Trophoblast cell (in vitro differentiated cells and primary cell): ENCODE measurements around the gene JMJD1C.

Experiments
- DNase-seq, 2 donors: peaks; one replicate each; pipeline ENCODE4 v3.0.0-alpha.2; 2016
- H2AFZ ChIP-seq: 2 replicates; pipeline ENCODE4 v1.6.1; 2013; ENCODE audit warnings: low read length, moderate library complexity, mild to moderate bottlenecking; ENCODE audit not compliant: insufficient read depth, poor library complexity
- H2AK5ac ChIP-seq: 2 replicates; pipeline ENCODE4 v1.6.1; 2013; ENCODE audit warnings: mild to moderate bottlenecking, low read length
- H2BK120ac ChIP-seq: 2 replicates; pipeline ENCODE4 v1.6.1; 2013; ENCODE audit warnings: low read length, mild to moderate bottlenecking, moderate library complexity; ENCODE audit not compliant: insufficient read depth, poor library complexity
- H2BK12ac ChIP-seq: 2 replicates; pipeline ENCODE4 v1.6.1; 2013; ENCODE audit warnings: mild to moderate bottlenecking, low read length, moderate library complexity
- H2BK5ac ChIP-seq: 2 replicates; pipeline ENCODE4 v1.6.1; 2013; ENCODE audit warnings: low read length, low read depth, moderate library complexity, mild to moderate bottlenecking; ENCODE audit not compliant: poor library complexity
- H3K14ac ChIP-seq: 2 replicates; pipeline ENCODE4 v1.6.1; 2013; ENCODE audit warnings: mild to moderate bottlenecking, low read length
- H3K18ac ChIP-seq: 2 replicates; pipeline ENCODE4 v1.6.1; 2013; ENCODE audit warnings: mild to moderate bottlenecking, low read length
- H3K23ac ChIP-seq: 2 replicates; pipeline ENCODE4 v1.6.1; 2013; ENCODE audit warnings: low read length
- H3K27ac ChIP-seq: 2 replicates; pipeline ENCODE4 v1.5.1; 2013; ENCODE audit warnings: low read depth, mild to moderate bottlenecking, inconsistent platforms, low read length, moderate library complexity
- H3K27me3 ChIP-seq: 2 replicates; pipeline ENCODE4 v1.6.1; 2013; ENCODE audit warnings: inconsistent platforms, mild to moderate bottlenecking, low read length, moderate library complexity; ENCODE audit not compliant: insufficient read depth
- H3K36me3 ChIP-seq, 2 experiments: 1 replicate in 1 of 2; 2 replicates in 1 of 2; pipeline ENCODE4 v1.6.1; 2013; ENCODE audit warnings: low read length in 2 of 2, mild to moderate bottlenecking in 2 of 2, moderate library complexity in 1 of 2; ENCODE audit not compliant: insufficient read depth in 2 of 2, control insufficient read depth in 1 of 2
- H3K4ac ChIP-seq: 2 replicates; pipeline ENCODE4 v1.6.1; 2013; ENCODE audit warnings: low read depth, mild to moderate bottlenecking, low read length, moderate library complexity
- H3K4me1 ChIP-seq, 2 experiments: 1 replicate in 1 of 2; 2 replicates in 1 of 2; pipeline ENCODE4 v1.6.1; 2013; ENCODE audit warnings: low read length in 2 of 2, mild to moderate bottlenecking in 2 of 2, moderate library complexity in 1 of 2; ENCODE audit not compliant: insufficient read depth in 2 of 2, control insufficient read depth in 1 of 2
- H3K4me2 ChIP-seq: 2 replicates; pipeline ENCODE4 v1.6.1; 2013; ENCODE audit warnings: inconsistent platforms, mild to moderate bottlenecking, low read length, moderate library complexity
- H3K4me3 ChIP-seq: 2 replicates; pipeline ENCODE4 v1.5.1; 2013; ENCODE audit warnings: mild to moderate bottlenecking, low read depth, low read length, inconsistent platforms
- H3K79me1 ChIP-seq: one replicate; pipeline ENCODE4 v1.6.1; 2013; ENCODE audit warnings: low read length
- H3K79me2 ChIP-seq: 2 replicates; pipeline ENCODE4 v1.6.1; 2013; ENCODE audit warnings: low read length, mild to moderate bottlenecking; ENCODE audit not compliant: control insufficient read depth, insufficient read depth, poor library complexity
- H3K9ac ChIP-seq: 2 replicates; pipeline ENCODE4 v1.6.1; 2013; ENCODE audit warnings: mild to moderate bottlenecking, low read length
- H3K9me3 ChIP-seq: 2 replicates; pipeline ENCODE4 v1.6.1; 2013; ENCODE audit warnings: low read depth, mild to moderate bottlenecking, control low read depth, inconsistent platforms, low read length; ENCODE audit not compliant: insufficient read depth
- H4K12ac ChIP-seq: 2 replicates; pipeline ENCODE4 v1.6.1; 2013; ENCODE audit warnings: low read depth, mild to moderate bottlenecking, low read length, moderate library complexity
- H4K8ac ChIP-seq: 2 replicates; pipeline ENCODE4 v1.6.1; 2013; ENCODE audit warnings: low read depth, mild to moderate bottlenecking, low read length, moderate library complexity
- H4K91ac ChIP-seq: one replicate; pipeline ENCODE4 v1.6.1; 2013; ENCODE audit warnings: low read depth, mild to moderate bottlenecking, low read length, moderate library complexity
- WGBS: extraction: QIAGEN DNeasy Blood & Tissue Kit; methylation state at CpG from one replicate; pipeline ENCODE4 v1.1.7; 2013; ENCODE audit warnings: missing lambda C conversion rate; ENCODE audit not compliant: insufficient read length, insufficient coverage; ENCODE audit errors: extremely low coverage; 5-methylcytosine and 5-hydroxymethylcytosine counted together

The JMJD1C gene

DNA sequence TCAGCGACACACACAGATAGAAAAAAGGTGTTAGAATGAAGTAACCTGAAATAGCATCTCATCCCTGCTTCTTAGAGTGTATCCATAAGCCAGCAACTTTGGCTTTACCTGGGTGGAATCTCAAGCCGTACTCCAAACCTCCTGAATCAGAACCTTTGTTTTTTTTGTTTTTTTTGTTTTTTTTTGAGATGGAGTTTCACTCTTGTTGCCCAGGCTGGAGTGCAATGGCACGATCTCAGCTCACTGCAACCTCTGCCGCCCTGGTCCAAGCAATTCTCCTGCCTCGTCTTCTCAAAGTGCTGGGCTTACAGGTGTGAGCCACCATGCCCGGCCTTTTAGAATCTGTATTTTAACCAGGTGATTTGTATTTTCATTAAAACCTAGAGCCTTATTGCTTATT is 323.6 kb downstream of the JMJD1C start:
- no peak overlapping the region for H3K14ac ChIP-seq
- peaks cover 0 to 2% of the 10 kb centered on the region in 2 experiments for H3K36me3 ChIP-seq
- H3K4ac ChIP-seq: no peak overlapping the region
- no peak overlapping the region for H3K4me2 ChIP-seq
- H3K27me3 ChIP-seq: no peaks in the 10 kb centered on the region
- H4K91ac ChIP-seq: no peak overlapping the region
- no peak overlapping the region for H3K18ac ChIP-seq
- H2AK5ac ChIP-seq: no peak overlapping the region
- no peaks in the 10 kb centered on the region for H3K9me3 ChIP-seq
- H4K8ac ChIP-seq: no peak overlapping the region
- H3K79me2 ChIP-seq: peaks cover 2% of the 10 kb centered on the region
- no peak for DNase-seq
- H2BK12ac ChIP-seq: no peak overlapping the region
- H3K4me3 ChIP-seq: no peak overlapping the region
- H3K27ac ChIP-seq: no peak overlapping the region
- no peaks in the 10 kb centered on the region for H3K4me1 ChIP-seq
- H4K12ac ChIP-seq: no peak overlapping the region
- no peak overlapping the region for H2BK120ac ChIP-seq
- H2AFZ ChIP-seq: no peak overlapping the region
- no peak overlapping the region for H3K9ac ChIP-seq
- no peak overlapping the region for H3K23ac ChIP-seq
- WGBS: no CpG with 5 or more reads among the region's 6 CpGs
- H2BK5ac ChIP-seq: no peak overlapping the region
- H3K79me1 ChIP-seq: no peaks in the 10 kb centered on the region

- no CpG with 5 or more reads among the region's 3 CpGs for WGBS
- H2BK120ac ChIP-seq: no peak overlapping the region
- H2BK5ac ChIP-seq: no peak overlapping the region
- H4K12ac ChIP-seq: no peak overlapping the region
- no peak overlapping the region for H3K4me3 ChIP-seq
- H3K36me3 ChIP-seq: peaks cover 0 to 2% of the 10 kb centered on the region in 2 experiments
- no peaks in the 10 kb centered on the region for H3K79me1 ChIP-seq
- H3K9ac ChIP-seq: no peak overlapping the region
- no peak overlapping the region for H3K4ac ChIP-seq
- peaks cover 2% of the 10 kb centered on the region for H3K79me2 ChIP-seq
- no peak overlapping the region for H3K18ac ChIP-seq
- H3K14ac ChIP-seq: no peak overlapping the region
- no peak overlapping the region for H4K91ac ChIP-seq
- H3K23ac ChIP-seq: no peak overlapping the region
- no peak overlapping the region for H2BK12ac ChIP-seq
- no peak overlapping the region for H3K27ac ChIP-seq
- H3K4me2 ChIP-seq: no peak overlapping the region
- no peaks in the 10 kb centered on the region for H3K9me3 ChIP-seq
- DNase-seq: no peak
- no peak overlapping the region for H2AK5ac ChIP-seq
- no peaks in the 10 kb centered on the region for H3K4me1 ChIP-seq
- H2AFZ ChIP-seq: no peak overlapping the region
- H3K27me3 ChIP-seq: no peaks in the 10 kb centered on the region
- H4K8ac ChIP-seq: no peak overlapping the region
Observed at GRCh38 chr10:63140077-63140476, 325.7 kb downstream of the JMJD1C start.

DNA sequence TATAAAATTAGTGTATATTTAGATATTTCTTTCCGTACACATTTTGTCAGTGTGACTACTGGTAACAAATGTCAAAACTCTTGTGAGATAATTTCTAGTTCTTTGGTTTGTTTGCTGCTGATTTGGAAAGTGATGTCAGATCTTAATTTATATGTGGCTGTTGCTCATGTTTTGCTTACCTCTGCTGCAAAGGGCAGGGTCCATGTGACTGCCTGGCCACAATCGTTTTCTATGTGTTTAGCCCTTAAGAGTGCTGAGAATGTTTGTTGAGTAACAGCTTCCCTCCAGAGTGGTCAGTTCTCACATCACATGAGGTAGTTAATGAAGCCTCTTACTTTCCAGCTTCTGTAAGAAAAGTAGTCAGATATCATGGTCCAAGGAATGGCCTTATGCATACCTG is 328.5 kb downstream of the JMJD1C start:
- H3K9ac ChIP-seq: no peak overlapping the region
- H4K91ac ChIP-seq: no peak overlapping the region
- no peak overlapping the region for H4K12ac ChIP-seq
- H3K18ac ChIP-seq: no peak overlapping the region
- H2BK120ac ChIP-seq: no peak overlapping the region
- H3K79me1 ChIP-seq: peaks cover 7% of the 10 kb centered on the region
- H2BK5ac ChIP-seq: no peak overlapping the region
- H3K27ac ChIP-seq: no peak overlapping the region
- H3K4me2 ChIP-seq: no peak overlapping the region
- peak overlapping the region; percentile 18 for H3K4ac ChIP-seq
- no CpG with 5 or more reads among the region's 2 CpGs for WGBS
- H4K8ac ChIP-seq: no peak overlapping the region
- peaks cover 0 to 2% of the 10 kb centered on the region in 2 experiments for H3K36me3 ChIP-seq
- H3K4me3 ChIP-seq: no peak overlapping the region
- H3K27me3 ChIP-seq: no peaks in the 10 kb centered on the region
- no peak overlapping the region for H2AFZ ChIP-seq
- no peaks in the 10 kb centered on the region for H3K4me1 ChIP-seq
- peaks cover 8% of the 10 kb centered on the region for H3K79me2 ChIP-seq
- H3K9me3 ChIP-seq: no peaks in the 10 kb centered on the region
- H3K23ac ChIP-seq: no peak overlapping the region
- no peak overlapping the region for H2AK5ac ChIP-seq
- no peak overlapping the region for H3K14ac ChIP-seq
- peak in 1 of 2 donors; percentile 24 for DNase-seq
- no peak overlapping the region for H2BK12ac ChIP-seq

DNA sequence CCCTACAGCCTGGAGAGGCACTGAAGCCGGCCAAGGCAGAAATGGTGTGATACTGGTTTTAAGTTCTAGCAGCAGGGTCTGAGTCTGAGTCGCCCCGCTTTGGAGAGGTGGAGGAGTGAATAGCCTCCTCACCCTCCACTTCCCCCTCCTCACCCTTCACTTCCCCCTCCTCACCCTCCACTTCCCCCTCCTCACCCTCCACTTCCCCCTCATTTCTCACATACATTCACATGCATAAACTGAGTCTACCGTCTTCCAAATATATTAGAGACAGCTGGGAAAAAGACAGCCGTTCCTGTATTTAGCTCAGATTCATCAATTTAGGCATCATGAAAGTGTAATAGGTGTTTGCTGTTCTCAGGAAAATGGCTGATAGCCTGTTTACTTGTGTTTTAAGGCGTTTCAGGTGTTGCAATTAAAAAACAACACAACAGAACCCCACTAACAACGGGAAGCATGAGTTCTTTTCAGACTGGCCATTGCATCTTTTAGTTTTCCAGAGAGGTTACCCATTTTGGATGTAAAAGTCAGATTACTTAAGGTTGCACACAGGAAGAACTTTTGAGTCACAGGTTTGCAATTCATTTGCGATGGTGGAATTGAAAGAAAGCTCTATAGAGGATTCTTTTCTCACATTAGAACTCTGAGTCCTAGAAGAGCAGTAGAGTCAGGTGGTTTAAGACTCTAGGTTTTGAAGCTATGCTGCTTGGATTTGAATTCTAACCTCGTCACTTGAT is 331.8 kb downstream of the JMJD1C start:
- H2BK5ac ChIP-seq: peak overlapping the region; percentile 51
- H3K79me2 ChIP-seq: peaks cover 6% of the 10 kb centered on the region
- peak overlapping the region; percentile 96 for H3K9ac ChIP-seq
- peak overlapping the region; percentile 62 for H4K91ac ChIP-seq
- peaks cover 7% of the 10 kb centered on the region for H3K79me1 ChIP-seq
- peak overlapping the region; percentile 46 for H3K27ac ChIP-seq
- H3K4me1 ChIP-seq: no peaks in the 10 kb centered on the region
- peak overlapping the region; percentile 87 for H3K4me3 ChIP-seq
- H3K27me3 ChIP-seq: no peaks in the 10 kb centered on the region
- H2BK120ac ChIP-seq: peak overlapping the region; percentile 28
- no peaks in the 10 kb centered on the region for H3K36me3 ChIP-seq
- DNase-seq: peak; percentile 25 to 46
- no peaks in the 10 kb centered on the region for H3K9me3 ChIP-seq
- no peak overlapping the region for H3K23ac ChIP-seq
- H2AK5ac ChIP-seq: peak overlapping the region; percentile 65
- H3K18ac ChIP-seq: peak overlapping the region; percentile 71
- peak overlapping the region; percentile 86 for H3K4me2 ChIP-seq
- H3K14ac ChIP-seq: peak overlapping the region; percentile 72
- no peak overlapping the region for H2BK12ac ChIP-seq
- peak overlapping the region; percentile 61 for H4K12ac ChIP-seq
- H3K4ac ChIP-seq: peak overlapping the region; percentile 86
- WGBS: no CpG with 5 or more reads among the region's 9 CpGs
- no peak overlapping the region for H2AFZ ChIP-seq
- peak overlapping the region; percentile 82 for H4K8ac ChIP-seq
